A204.1 (cell line): ENCODE data around the gene UBXN10.

ENCODE experiments used
- FAIRE-seq: peaks from 2 replicates; lab custom pipeline; 2012; peaks lifted over from hg19 to GRCh38; lab: Jason Lieb, UNC

UBXN10 gene, protein sequence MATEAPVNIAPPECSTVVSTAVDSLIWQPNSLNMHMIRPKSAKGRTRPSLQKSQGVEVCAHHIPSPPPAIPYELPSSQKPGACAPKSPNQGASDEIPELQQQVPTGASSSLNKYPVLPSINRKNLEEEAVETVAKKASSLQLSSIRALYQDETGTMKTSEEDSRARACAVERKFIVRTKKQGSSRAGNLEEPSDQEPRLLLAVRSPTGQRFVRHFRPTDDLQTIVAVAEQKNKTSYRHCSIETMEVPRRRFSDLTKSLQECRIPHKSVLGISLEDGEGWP

DNA sequence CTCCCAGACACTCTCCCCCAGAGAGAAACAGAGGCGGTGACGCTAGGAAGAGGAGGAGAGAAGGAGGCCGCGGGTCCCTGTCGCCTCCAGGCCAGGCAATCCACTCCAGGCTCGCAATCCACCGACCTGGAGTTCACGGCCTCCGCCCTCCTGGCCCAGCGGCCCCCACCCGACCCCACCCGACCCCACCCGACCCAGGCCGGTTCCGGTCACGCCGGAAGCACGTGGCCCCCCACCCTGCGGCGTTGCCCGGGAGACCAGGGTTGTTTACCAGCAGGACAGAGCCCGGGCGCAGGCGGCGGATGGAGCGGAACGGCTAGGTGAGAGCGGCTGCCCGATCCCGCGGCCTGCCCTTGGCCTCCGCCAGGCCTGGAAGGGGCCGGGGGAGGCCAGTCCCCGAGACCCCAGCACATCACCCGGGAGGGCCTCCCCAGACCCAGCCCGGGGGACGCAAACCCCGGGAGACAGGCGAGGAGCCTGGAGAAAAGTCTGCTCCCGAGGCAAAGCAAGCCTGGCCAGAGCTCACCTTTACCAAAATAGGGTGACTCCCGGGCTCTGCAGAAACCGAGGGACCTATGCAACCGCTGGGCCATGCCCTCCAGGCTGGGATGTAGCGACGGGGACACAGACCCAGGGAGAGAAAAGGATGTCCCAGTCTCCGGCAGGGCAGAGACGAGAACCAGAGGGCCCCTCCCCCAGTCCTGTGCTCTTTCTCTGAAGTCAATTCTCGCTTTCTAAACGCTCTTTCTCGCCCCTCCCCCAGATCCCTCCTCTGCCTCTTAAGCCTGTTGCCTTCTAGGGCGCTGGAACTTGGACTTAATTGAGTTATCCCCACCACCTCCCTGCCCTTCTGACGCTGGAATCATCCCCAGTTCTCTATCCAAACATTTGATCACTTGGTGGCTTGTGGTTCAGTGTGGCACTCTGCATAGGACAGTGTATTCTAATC lies at the start of gene UBXN10, which contains the start of gene PLA2G2C:
UBXN10 (plus strand) TSS at position 263 of the 949 bp plus-strand sequence. CDS start 4,466 bp downstream, outside the sequence.
PLA2G2C (minus strand) TSS at position 685 of the 949 bp plus-strand sequence. CDS start 9,155 bp downstream, outside the sequence.
- FAIRE-seq = no peak

DNA sequence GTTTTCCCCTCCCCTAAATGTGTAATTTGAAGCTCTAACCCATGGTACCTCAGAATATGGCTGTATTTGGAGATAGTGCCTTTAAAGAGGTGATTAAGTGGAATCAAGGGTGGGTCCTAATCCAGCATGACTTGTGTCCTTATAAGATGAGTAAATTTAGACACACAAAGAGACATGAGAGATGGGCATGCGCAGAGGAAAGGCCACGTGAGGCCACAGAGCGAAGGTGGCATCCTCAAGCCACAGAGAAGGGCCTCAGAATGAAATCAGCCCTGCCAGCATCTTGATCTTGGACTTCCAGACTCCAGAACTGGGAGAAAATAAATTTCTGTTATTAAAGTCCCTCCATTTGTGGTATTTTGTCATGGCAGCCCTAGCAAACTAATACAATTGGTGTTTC lies 49.6 kb upstream of the UBXN10 start:
- FAIRE-seq = no peak

DNA sequence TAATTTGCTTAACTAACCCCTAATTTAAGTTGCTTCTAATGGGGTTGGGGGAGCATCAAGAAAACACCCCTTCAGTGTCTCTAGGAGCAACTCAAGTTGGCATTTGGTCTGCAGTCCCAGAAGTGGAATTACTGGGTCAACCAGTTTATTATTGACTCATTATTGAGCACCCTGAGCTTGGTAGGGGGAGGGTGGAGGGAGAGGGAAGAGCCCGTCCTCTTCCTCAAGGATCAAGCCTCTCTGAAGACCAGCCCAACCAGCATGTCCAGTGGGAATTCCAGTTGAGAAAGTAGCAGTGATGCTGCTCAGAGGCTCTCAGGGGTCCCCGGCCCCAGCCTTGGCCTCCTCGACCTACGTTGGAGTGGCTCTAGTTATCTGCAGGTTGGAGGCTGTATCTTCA lies 48.8 kb upstream of the UBXN10 start:
- no peak for FAIRE-seq

DNA sequence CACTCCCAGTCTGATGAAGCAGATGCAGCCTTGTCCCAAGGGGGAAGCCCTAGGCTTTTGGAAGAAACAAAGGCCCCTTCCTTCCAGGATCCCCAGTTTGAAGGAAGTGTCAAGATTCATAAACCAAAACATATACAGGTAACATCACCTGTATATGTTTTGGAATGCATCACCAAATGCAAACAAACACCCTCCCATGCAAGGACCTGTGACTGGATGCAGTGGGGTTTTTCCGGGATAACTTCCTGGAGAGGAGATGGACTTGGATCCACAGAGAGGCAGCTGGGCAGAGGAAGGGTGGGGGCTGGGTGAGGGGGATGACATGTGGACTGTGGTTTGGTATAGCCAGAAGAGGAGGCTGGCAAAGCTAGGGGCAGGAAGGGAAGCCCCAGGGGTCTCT lies 48.3 kb upstream of the UBXN10 start:
- FAIRE-seq = no peak

DNA sequence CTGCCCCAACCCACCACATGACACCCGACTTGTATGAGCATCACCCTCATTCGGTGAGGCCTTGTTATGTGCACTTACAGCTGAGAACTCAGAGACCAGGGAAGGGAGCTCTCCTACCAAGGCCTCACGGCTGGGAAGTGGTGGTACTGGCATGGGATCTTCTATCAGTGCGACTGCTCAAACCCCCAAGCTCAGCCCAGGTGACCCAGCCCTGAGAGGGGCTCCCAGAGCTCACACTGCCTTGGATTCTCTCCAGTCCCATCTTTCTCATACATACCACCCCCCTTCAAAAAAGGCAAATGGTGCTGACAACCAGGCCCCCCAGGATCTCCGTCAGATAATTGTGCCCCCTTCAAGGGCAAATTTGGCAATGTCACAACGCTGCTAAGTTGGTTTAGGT lies 47.5 kb upstream of the UBXN10 start:
- no peak for FAIRE-seq

DNA sequence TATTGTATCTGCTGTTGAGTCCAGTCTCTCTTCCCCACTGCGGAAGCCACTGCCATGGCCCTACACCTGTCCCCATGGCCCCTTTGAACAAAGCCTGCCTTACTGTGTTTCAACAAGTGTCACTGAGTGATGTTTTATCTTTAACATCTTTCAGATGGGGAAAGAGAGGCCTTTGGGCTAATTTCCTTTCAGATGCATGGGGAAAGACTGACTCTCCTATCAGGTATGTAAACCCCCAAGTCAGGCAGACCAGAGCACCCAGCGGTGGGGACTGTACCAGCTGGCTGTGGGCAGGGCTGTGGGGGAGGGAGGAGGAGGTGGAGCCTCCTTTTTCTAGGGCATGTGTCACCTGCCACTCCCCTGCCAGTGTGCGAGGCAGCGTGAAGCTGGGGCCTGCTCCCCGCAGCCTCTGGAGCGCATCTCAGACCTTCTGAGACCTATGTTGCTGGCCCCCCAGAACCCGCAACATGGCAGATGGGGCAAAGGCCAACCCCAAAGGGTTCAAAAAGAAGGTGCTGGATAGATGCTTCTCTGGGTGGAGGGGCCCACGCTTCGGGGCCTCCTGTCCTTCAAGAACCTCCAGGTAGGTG lies 46.8 kb upstream of the UBXN10 start, which contains the start of gene PLA2G2F:
PLA2G2F (plus strand) TSS at position 363 of the 590 bp plus-strand sequence; CDS start at position 468, 105 bp downstream.
- no peak for FAIRE-seq

DNA sequence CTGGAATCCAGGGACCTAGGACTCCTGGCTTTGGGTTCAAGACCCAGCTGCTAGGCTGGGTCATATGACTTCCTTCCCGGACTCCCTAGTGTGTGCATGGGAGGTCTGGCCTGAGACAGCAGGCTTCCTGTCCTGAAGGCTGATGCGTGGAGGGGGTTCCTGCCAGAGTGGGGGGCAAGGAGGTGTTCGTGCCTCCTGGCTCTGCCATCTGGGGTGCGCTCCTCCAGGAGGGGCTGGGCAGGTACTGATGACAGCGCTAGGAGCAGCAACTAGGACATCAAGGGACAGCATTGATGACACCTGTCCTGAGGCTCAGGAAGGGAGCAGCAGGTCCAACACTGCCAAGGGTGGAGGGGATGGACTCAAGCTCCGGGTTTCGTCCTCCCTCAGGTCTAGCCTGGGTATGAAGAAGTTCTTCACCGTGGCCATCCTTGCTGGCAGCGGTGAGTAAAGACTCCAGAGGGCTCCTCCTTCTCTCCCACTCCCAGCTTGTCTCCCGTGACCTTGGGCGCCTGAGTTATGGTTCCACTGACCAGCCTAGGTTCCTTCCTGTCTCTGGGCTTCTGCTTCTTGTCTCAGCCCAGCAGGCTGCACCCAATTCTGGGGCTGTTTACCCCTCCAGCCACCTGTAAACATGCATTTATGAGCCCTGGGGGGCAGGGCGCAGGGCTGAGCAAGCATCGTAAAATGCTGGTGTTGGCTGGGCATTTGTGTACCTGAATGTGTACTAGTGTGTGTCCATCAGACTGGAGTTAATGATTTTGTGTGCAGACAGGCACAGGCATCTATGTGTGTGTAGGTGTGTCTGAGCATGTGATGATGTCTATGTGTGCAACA lies 45.9 kb upstream of the UBXN10 start:
- FAIRE-seq = no peak

DNA sequence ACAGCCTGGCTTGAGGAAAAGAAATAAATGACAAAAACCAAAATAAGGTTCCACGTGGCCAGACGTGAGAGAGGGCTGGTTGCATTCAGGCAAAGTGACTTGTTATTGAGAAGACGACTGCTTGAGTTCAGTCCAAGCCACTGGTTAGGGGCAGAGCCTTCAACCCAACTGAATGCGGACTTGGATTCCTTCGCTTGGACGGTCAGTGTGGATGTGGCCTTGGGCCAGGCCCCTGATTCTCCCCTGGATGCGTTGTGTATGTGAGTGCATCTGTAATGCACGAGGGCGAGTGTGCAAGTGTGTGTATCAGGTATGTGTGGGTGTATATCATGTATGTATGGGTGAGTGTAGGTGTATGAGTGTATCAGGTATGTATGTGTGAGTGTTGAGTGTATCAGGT lies 44.9 kb upstream of the UBXN10 start:
- FAIRE-seq = no peak

DNA sequence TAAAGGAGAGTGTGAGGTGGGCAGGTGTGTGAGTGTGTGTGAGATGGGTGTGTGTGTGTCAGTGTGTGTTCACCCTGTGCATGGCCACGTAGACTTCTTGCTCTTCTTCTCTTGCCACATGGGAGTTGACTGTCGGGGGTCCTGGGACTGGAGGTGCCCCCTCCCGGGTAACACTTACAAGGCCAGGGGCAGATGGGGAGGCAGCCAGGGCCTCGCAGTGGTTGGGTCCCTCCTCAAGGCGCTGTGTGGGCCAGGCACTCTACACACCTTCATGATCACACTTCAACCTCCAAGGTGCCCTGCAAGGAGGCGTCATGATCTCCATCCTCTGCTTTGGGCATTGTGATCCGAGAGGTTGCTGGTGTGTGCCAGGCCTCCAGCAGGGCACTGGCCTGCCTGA lies 44.4 kb upstream of the UBXN10 start:
- no peak for FAIRE-seq

DNA sequence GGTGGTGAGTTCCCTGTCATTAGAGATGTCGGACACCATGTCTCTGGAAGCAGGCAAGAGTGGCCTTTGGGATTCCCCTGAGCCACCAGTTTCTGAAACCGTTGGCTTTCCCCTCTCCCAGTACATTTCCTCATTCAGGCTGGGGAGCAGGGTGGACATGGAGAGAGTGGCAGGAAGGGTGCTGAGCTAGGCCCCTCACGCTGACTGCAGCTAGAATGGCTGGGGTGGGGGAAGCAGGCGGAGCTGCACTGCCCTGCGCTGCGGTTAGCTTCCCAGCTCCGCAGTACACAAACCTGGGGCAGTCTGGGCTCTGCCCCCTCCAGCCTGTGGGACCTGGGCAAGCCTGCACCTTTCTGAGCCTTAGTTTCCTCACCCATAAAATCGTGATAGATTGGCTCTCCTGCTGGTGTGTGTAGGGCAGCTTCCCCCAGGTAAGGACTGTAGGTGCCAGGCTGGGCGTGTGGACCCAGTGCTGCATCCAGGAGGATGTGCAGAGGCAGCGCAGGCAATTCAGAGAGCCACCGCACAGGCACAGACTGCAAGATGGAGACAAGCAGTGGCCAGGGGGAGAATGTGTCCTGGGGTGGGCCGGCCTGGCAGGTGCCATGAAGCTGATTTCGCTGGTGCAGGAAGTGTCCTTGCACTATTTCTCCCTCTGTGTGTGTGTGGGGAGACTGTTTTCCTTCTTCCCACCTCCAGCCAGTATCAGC lies 43.7 kb upstream of the UBXN10 start:
- FAIRE-seq = no peak

DNA sequence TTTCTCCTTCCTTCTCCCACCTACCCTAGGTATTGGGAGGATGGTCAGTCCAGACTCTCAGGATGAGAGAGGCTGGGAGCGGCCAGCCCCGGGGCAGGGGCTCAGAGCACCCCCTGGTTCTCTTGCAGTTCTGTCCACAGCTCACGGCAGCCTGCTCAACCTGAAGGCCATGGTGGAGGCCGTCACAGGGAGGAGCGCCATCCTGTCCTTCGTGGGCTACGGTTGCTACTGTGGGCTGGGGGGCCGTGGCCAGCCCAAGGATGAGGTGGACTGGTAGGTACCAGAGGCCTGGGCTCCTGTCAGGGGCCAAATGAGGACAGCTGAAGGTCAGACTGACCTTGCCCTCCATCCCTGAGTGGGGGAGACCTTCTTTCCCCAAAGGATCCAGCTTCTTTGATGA lies 42.6 kb upstream of the UBXN10 start:
- FAIRE-seq = no peak

DNA sequence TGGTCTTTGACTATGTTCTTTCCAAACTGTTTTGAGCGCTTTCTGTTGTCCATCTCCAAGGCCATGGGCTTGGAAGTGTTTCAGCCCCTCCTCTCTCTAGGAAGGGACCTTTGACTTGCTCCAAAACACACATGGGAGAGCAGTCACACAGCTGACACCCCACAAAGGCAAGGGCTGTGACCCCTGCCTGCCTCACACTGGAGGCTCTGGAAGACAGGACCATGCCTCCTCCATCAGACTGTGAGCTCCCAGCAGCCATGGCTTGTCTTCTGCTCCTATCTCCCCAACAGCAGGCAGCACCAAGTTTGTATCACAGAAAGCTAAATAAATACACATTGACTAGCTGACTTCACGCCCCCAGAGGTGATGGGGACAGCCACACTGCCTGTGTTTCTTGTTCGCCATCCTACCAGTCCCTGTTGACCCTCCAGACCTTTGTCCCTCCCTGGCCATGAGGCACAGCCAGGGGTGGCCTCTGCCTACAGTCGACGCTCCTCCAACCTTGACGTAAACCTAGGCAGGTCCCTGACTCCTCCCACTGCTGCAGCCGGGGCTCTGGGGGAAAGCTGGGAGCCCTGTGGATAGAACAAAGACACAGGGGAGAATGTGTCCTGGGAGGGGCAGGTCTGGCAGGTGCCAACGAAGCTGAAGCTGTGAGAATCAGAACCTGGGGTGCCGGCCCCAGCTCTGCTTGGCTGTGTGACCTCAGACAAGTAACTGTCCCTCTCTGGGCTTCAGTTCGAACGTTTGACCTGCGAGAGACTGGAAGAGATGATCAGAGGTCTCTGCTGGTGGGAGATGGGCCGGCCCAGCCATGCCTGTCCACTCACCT lies 41.9 kb upstream of the UBXN10 start:
- no peak for FAIRE-seq

DNA sequence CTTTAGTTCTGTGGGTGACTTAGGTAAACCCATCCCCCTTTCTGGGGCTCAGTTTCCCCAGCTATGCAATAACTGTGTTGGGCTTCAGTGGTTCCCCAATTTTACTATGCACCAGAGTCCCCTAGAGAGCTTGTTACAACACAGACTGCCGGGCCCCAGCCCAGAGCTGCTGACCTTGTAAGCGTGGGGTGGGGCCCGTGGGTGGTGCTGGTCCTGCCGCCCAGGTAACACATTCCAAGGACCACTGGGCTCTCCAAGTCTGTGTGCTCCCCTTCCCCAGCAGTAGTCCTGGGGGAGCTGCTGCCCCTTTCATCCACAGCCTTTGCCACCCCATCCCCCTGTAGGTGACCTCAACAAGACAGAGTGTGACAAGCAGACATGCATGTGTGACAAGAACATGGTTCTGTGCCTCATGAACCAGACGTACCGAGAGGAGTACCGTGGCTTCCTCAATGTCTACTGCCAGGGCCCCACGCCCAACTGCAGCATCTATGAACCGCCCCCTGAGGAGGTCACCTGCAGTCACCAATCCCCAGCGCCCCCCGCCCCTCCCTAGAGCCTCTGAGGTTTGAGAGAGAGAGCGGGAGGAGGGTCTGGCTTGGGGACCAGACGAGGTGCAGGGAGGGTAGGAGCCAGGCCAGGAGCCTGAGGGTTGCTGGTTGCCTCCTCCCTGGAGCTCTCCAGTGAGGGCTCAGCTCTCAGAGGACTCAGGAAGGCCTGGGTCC lies 37.9 kb upstream of the UBXN10 start:
- FAIRE-seq = no peak

DNA sequence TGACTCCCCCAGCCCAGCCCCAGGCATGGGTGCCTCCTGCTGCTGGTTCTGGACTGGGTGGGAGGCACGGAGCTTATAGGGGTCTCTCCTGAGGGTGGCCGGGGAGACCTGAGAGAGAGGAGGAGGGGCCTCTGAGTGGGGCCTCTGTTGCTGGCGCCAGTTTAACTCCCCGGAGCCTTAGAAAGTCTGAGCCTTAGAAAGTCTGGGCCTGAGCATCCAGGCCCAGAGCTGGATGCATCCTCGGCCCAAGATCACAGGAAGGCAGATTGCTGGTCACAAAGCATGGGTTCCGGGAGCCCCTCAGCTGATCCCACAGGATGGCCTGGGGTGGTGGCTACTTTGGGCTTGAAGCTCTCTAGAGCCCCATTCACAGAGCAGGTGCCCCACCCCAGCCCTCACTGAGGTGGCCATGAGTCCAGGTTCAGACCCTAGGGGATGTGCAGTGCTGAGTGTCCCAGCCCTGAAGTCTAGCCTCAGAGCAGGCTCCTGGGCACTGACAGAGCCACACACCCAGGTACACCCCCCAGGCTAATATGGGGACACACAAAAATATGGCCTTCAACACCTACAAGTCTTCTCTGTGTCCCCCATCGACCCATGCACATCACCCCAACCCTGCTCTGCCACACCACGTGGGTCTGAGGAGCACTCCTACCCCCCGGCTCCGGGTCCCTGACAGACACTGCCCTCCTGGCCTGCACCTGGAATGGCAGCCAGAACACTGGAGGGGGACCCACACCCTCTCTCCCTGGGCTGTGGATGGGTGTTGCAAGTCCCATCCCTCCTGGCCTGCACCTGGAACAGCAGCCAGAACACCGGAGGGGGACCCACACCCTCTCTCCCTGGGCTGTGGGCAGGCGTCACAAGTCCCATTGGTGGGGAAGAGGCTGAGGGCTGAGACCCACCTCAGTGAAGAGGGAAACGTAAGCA lies 37.1 kb upstream of the UBXN10 start:
- no peak for FAIRE-seq

DNA sequence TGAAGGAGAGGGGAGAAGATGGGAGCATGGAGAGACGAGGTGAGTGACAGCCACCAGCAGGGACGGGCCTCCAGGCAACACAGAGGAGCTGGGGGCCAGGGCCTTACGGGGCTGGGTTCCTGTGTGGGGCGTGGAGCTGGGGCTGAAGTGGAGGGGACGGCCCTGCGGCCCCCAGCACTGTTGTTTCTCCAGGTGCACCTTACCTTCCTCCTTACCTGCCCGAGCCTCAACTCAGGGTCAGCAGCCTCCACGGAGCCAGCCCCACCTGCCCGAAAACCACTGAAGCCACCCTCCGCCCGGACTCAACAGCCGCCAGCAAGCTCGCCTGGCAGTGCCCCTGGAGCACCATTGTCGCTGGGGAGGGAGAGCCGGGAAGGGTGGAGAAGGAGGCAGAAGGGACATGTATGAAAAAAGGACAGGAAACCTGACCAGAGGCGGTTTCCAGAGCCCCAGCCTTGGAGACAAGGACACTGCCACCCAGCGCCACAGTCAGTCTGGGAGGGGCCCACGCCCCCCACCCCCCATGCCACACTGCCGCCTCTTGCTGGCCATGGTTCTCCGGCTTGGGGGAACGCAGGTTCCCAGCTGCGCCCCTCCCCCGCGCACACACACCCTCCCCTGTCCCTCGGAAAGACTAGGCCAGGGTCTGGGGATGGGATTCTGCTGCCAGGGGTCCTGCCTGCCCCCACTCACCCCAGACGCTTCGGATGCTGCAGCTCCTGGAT lies 36.1 kb upstream of the UBXN10 start:
- FAIRE-seq = no peak

DNA sequence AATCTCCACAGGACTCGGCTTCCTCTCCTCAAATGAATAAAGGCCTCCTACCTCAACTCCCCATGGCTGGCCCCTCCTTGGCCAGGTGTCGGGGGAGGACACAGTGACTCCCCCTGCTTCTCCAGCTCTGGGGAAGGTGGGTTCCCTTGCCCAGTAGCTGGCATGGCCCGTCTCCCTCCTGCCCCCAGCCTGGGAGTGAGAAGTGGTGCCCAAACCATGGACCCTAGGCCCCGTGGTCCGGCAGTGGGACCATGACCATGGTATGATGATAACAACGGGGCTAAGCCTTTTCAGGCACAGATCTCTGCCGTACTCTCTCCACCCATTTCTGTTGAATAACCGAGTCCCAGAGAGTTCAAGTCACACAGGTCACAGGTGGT lies 35.6 kb upstream of the UBXN10 start:
- FAIRE-seq = no peak

DNA sequence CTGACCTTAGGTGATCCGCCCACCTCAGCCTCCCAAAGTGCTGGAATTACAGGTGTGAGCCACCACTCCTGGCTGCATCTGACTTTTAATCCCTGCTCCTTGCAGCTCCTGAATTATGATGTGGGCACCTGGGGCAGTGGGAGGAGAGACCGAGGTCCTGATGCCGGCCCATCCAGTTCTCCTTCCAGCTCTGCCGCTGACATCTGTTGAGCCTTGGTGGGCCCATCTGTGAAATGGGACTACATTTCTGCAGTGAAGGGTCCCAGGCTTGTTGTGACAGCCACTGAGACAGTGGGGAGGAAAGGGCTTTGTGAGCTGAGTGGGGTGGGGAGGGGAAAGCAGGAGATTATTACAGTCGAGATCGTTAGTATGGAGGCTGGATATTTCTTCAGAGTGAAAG lies 34.9 kb upstream of the UBXN10 start:
- no peak for FAIRE-seq
